ENCODE data around the gene UBAP1L.
A peak's percentile ranks its signal among the peaks of the same experiment; 100 is the strongest.
"Not testable (repeated sequence)": the region's sequence is repeated elsewhere in the genome, so short reads cannot be mapped to it uniquely, and the experiment has no call there.

UBAP1L gene

DNA sequence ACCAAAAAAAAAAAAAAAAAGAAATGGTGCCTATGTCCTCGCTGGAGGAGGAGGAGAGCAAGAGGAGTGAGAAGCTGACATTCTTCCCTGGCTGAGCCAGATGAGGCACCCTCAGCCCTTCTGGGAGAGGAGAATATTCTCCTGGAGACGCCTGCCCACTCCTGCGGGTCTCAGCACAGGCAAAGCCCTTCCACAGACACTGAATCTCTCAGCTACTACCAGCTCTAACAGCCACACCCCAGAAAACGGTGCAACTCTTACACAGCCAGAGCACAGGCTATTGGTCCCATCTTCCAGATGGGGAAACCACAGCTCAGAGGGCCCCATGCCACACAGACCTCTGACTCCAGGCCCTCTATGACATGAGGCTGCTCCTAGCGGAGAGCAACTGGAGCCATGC is 52.9 kb downstream of the UBAP1L start:
- no peak for DNase-seq

DNA sequence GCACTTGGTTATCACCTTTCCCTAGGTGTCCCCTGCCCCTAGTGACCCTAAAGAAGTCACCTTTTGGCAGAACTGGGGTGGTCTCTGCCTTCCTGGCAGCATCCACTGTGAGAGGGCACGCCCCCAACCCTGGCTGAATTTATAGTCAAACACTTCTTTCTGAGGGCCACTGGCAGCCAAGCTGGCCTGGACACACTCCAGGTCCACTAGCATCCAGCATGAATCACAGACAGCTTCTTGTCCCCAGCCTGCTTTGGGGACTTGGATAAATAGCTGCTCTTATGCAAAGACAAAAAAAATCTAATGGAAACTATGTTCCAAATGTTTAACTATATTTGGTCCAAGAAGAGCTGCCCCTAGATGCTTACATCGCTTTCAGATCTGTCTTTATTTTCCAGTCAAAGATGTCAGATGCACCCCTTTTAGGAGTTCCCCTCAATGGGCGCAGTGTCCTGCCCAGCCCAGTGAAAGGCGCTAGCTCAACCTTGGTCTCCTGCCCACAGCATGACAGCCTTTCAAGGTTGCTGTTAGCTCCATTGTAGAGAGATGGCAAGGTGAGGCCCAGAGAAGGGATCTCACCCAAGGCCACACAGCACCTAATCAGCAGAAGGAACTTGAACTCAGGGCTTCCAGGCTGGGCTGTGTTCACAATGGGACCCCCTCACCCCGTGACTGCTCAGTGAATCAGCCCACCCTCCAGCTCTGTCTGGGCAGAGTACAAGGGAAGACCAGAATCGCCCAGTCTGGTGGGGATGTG is 54.2 kb downstream of the UBAP1L start:
- no peak for DNase-seq

DNA sequence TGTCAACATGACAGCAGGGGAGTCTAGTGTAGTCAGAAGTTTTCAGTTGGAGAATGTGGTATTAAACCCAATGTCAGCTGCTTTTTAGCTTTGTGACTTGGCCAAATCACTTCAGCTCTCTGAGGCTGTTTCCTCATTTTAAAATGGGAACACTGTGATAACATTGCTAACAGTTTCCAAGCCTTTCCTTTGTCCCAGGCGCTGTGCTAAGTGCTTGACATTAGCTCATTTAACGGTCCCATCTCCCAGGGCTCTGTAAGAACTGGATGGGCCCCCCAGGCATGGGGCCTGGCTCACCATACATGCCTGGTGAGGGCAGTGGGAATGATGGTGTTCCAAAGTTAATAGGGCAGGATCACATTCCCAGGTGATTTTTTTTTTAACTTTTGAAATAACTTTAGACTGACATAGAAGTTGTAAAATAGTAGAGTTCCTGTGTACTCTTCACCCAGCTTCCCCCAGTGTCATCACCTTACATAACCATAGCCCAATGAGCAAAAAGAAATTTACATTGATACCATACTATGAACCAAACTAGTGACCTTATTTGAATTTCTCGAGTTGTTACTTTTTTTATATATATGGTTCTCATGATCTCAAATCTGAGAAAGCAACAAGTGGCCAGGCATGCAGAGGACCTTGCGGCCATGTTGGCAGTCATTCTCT is 54.9 kb downstream of the UBAP1L start:
- DNase-seq = no peak

DNA sequence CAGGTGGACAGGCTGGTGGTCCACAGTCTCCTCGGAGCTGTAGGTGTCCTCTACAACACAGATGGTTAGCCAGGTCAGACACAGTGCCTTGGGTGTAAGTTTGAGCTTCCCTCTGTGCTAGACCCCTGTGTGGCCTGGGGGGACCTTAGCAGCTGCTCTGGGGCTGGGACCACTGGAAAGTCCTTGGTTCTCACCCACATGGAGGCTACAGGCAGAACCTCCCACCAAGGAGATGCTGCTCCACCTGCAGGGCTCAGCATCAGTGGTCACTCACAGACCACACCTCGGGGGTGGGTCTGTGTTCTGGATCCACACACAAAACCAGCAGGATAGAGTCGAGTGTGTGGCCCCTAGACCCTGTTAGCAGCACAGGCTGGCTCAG is 55.6 kb downstream of the UBAP1L start:
- DNase-seq = no peak

DNA sequence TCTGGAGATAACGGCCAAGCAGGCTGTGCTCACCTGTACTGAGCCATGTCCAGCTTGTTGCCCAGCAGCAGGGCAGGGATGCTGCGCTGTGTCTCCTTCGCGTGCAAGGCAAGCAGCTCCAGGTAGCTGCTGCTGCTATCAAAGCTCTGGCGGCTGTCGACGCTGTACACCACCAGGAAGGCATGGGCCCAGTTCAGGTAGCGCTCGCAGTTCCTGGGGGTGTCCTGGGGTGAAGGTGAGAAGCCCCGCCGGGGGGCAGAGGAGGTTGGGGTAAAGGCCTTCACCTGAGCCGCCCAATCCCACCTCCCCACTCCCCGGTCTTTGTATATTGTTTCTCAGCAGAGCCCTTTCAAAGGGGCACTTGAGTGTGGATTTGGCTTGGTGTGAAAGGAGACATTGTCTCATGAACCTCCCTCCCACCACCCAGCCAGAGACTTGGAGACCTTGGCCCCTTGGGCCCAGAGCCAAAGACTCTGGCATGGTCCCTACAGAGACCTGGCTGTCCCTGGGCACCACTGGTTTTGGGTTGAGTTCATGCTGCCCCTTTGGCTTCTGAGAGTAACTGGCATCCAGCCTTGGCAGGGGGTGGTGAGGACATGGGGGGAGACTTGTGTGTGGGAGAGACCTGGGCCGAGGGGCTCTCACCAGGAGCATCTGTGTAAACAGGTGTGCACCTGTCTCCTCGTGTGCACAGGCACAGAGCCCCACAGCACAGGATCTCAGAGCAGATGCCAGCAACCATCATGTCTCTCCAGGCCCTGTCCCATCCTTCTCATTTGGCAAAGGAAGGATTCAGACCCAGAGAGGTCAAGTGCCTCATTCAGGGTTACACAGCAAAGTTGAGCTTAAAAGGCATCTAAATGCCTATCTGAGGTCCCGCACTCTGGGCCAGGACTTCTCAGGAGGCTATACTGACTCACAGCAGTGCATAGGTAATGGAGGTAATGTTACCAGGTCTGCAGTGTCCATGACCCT is 56.3 kb downstream of the UBAP1L start:
- no peak for DNase-seq

DNA sequence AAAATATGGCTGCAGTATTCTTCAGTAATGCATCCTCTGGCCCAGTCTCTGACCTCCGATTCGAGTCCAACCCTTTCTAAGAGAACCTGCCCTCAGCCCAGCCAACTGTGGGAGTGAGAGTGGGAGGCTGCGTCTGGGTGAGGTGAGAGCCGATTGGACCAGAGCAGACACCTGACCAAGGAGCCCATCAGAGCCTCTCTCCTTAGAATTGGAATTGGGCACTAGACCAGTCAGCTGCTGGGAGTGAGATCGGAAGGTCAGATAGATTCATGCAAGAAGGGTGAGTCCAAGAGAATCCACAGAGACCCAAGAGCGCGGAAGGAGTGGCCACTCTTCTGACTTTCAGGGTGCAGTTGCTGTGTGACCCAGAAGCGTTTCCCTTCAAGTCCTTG is 57.5 kb downstream of the UBAP1L start:
- no peak for DNase-seq

DNA sequence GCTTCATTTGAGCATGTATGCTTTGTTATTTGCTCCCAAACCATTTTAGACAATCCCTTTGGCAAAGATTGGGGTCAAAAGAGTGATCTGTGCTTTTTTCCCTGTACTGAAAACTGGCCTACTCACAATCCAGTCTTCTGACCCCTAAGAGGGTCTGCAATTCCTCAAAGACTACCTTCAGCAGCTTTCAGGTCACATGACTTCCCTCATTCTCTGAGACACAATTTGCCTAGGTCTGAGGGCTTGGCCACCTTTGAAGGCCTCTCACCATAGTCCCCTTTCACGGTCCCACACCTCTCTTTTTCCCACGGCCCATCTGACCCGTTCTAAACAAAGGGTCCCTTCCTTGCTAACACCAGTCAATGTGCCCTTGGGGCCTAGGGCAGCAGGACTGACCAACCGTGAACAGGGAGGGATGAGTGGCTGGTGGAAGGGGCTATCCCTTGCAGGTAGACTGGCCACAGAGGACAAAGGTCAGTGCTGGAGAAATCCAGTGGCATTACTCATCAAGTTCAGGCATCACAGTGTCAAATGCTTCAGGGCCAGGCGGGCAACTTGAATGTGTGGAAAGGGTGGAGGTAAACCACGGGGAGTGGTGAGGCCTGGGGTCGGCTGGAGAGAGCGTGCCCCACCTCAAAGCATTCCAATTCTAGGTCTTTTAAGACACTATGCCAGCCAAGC is 58.0 kb downstream of the UBAP1L start:
- no peak for DNase-seq

DNA sequence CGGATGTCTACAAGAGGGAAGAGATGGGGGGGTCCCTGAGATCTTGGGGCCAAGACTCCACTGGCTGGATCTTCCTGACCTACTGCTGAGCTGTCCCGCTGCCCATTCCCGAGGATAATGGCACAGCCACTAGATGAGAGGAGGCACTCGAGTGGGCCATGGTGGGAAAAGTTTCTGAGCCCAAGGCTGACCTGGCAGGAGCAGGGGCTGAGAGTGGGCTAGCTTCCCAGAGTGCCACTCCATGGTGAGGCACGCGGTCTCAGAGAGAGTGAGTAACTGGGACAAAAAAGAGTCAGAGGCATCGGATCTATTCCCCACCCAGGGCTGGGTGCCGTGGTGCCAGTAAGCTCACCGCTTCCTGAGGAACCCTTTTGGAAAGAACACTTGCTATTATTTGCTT is 58.9 kb downstream of the UBAP1L start:
- DNase-seq = no peak

DNA sequence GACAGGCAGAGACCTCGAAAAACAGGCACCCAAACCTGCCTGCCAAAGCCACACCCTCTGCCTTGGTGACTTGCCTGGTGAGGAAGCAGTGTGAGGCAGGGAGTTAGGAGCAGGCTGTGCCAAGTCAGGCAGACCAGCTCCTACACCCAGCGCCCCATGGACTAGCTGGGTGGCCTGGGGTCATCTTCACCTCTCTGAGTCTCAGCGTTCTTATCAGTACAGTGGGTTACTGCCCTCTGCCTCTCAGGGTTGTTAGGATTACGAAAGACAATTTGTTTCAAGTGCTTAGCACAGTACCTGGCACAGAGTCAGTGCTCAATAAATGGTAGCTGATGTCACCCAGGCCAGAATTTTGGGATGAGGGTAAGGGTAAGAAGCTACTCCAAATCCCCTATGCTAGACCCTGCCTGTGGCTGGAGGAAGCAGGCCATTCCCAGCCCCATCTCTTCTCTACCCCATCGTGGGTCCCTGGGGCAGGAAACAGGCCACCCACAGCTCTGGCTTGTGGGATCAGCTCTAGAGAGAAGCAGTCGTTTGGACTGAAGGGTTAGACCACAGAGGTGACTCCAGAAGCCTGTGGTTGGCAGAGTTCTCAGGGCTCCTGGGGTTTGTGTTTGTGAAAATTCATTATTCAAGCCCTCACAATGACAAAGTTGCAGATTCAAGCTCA is 59.7 kb downstream of the UBAP1L start:
- DNase-seq = peak; percentile 24

DNA sequence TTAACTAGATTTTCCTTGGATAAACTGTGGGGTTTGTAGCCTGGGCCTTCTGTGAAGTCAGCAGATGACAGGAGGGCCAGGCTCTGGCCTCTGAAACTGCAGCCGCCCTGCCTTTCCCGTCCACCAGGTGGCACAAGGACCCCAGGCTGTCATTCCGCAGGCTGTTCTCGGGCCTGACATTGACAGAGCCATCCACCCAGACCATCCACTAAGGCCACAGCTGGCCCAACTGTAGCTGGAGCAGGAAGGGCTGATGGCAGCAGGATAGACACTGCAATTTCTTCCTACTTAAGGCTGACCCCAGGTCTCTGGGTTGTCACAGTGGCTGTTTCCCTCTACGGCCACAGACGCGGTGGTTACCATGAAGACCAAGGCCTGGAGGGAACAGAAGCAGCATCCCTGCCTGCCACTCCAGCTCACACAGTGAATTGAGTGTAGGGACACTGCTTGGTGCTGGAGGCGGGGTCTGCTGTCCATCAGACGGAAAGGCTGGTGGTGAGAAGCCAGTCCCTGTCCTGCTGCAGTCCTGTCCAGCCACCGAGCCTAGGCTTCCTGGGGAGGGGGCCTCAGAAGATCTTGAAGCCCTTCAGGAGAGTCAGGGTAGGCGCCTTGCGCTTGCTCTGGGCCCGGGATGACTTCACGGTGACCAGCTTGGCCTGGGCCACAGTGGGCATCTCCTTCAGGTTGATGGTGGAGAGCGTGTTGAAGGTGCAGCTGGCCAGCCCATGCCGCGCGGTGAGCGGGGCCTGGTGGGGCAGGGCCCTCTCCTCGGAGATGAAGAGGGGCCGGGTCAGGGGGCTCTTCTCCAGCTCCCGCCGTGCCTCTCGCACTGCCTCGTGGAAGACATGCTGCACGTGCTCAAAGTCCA is 60.4 kb downstream of the UBAP1L start:
- DNase-seq = peak; percentile 24

DNA sequence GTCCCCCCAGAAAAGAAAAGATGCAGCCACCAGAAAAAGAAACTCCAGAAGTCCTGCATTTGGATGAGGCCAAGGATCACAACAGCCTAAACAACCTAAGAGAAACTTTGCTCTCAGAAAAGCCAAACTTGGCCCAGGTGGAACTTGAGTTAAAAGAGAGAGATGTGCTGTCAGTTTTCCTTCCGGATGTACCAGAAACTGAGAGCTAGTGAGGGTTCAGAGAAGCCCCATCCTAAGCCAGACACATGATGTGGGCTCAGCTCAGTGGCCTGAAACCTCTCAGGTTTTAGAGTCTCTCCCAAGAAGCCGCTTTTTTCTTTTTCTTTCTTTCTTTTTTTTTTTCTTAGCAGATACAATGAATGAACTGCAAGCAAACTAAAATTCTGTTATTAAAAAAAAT is 62.0 kb downstream of the UBAP1L start:
- no peak for DNase-seq

DNA sequence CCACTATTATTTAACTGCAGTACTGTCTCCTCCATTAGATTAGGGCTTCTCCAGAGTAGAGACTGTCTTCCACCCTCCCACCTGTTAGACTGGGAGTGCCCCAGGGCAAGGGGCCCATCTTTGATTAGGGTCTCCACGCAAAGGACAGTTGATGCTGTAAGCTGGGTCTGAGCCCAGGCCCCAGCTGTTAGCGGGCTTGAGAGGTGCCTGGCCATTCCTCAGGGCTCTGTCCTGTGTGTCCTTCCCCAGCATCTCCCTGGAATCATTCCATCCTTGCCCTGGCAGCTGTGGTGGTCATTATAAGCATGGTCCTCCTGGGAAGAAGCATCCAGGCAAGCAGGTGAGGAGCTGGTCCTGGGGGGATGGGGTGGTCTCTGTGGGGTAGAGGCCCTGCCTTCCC is 63.7 kb downstream of the UBAP1L start:
- DNase-seq = no peak

DNA sequence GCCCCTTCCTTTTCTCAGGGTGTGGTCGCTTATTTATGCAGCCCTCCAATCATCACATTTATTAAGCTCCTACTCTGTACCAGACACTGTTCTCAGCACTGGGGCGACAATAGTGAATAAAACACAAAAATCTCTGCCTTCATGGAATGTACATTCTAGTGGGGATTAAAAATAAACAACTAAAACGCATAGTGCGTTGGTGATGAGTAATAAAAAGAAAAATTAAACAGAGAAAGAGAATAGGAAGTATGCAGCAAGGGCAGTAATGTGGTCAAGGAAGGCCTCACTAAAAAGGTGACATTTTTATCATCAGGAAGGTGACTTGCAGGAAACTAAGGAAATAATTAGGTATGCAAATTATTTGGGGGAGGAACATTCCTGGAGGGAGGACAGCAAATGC is 64.7 kb downstream of the UBAP1L start:
- DNase-seq = no peak

DNA sequence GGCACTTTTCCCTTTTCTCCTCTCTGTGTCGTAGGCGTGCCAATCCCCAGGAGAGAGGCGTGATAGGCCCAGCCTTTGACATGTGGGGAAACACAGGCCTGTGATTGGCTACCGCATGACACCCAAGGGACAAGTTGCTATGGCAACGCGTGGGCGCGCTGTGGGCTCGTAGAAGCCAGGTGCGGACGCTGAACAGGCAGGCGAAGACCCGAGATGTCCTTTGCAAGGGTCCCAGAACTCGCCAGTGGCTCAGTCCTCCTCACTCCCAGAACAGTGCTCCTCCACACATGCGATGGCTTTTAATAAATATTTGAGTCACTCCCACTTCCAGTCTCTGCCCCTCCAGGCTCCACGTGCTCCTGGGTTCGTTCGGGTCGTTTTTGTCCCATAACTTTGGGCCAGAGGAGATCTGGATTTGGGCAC is 65.6 kb downstream of the UBAP1L start:
- DNase-seq = no peak

DNA sequence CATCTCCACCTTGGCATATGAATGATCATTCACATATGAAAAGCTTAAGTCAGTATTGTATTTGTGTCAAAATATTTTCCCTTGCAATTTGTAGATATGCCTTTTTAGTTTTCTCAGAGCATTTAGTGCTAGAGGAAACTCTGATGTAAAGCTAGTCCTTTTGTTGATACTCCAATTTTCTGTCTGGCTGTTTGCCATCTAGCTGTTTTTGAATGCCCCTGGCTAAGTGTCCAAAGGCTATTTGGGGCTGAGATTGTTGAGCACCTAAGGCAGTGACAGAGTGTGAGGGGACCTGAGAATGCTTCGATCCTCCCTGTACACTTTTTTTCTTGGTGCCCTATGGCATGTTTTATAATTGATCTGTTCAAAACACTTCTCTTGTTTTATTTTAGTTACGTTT is 66.8 kb downstream of the UBAP1L start:
- DNase-seq = no peak

DNA sequence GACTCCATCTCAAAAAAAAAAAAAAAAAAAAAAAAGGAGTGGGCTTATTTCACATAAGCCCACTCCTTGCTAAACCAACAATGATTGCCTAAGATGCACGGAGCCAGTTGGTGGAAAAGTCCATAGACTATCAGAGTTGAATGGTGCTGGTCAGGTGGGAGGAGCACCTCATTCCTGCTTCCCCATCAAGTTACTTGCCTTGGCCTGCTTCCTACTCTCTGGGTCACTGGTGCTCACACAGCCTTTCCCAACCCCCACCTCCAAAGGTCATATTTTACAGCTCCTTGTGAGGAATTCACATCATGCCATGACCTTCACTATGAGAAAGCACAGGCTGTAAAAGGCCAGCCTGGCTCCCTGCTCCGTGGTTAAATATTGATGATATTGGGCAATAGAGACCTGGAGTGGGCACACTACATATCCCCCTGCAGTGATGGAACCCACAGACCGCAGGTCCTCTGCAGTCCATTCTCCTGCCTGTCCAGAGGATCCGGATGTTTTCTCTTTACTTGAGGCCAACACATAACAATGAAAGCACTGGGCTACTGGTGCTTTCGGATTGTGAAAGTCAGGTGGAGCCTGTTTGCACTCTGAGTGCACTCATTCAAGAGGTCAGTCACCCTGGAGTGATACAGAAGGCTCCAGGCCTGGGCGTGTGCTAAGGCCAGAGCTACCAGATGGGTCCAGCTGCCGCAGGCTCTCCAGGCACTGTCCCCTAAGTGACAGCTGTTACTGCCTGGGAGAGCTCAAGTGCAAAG is 70.1 kb downstream of the UBAP1L start, which contains the start of gene SLC51B:
Gene SLC51B (plus strand): TSS at position 664 of the 758 bp plus-strand sequence. CDS start 4,618 bp downstream, outside the sequence.
- DNase-seq = no peak

DNA sequence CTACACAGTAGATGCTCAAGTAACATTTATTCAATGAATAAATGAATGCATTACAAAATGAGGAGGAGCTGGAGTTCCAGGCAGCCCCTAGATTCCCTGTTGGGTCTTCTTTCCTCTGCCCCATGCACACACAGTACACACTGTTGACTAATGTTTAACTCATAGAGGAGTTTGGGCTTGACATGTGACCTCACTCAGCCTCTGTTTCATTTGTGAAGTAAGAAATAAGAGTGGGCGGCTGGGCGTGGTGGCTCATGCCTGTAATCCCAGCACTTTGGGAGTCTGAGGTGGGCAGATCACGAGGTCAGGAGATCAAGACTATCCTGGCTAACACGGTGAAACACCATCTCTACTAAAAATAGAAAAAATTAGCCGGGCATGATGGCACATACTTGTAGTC is 70.8 kb downstream of the UBAP1L start:
- not testable (repeated sequence) for DNase-seq

DNA sequence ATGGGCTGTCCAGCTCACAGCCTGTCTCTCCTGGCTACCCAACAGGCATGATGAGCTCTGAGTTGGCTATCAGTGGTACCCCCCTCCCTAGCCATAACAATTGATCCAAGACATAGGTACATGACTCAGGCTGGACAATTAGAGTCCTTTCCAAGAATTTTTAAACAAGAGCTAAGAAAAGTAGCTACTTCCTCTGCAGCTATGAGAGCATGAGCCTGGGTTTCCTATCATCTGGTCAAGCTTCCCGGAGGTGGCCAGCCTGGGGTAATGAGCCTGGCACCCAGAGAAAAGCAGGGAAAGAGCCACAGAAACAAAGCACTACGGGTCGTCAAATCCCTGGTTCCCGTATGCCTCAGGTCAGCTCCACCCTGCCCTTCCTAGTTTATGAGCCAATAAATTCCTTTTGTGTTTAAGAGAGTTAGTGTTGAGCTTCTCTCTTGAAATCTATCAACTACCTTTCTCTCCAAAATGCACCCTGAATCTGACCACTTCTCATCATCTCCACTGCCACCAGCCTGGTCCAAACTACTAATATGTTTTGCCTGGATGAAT is 72.1 kb downstream of the UBAP1L start:
- DNase-seq = no peak
